Right lobe of liver (tissue), 6 donors: Measurements from ENCODE around the gene ADGRB3. TPM values are rescaled to one million over a fixed set of nuclear protein-coding genes. Genes with fewer than 3 reads are reported as not detected.

ENCODE experiments used
- ATAC-seq, 4 donors: fragments of 200-7000 bp; cut with Tn5 transposase; one replicate each; pipeline ENCODE4 v1.9.1; 2020; ENCODE audit warnings: mild to moderate bottlenecking in 4 of 4, moderate library complexity in 4 of 4
- DNase-seq, 3 donors: peaks; one replicate each; pipeline ENCODE4 v3.0.0-alpha.2; 2020
- H3K27ac ChIP-seq, 3 donors: fragments of 200-600 bp; one replicate each; pipeline ENCODE4 v1.8.0; 2022
- H3K27me3 ChIP-seq, 2 donors: fragments of 200-600 bp; one replicate each; pipeline ENCODE4 v1.8.0; 2022
- H3K36me3 ChIP-seq, 4 donors: fragments of 200-600 bp; sonication (generic) in 1 of 4; one replicate each; pipeline versions ENCODE4 v1.5.1 to v1.8.0; 2017 to 2022; ENCODE audit warnings: control low read depth in 1 of 4
- H3K4me1 ChIP-seq, 4 donors: fragments of 200-600 bp; sonication (generic) in 1 of 4; one replicate each; pipeline versions ENCODE4 v1.5.1 to v1.8.0; 2017 to 2022; ENCODE audit warnings: control low read depth in 1 of 4
- H3K4me3 ChIP-seq, 3 donors: fragments of 200-600 bp; one replicate each; pipeline ENCODE4 v1.8.0; 2022
- H3K9me3 ChIP-seq, 4 donors: fragments of 200-600 bp; sonication (generic) in 1 of 4; one replicate each; pipeline versions ENCODE4 v1.5.1 to v1.8.0; 2017 to 2022; ENCODE audit warnings: control low read depth in 1 of 4
- CTCF ChIP-seq, 4 donors: fragments of 200-600 bp in 3 of 4; fragments of 450-650 bp in 1 of 4; IDR thresholded peaks; one replicate each; pipeline versions ENCODE4 v1.5.1 to v1.8.0; 2016 to 2022; ENCODE audit warnings: antibody characterized with exemption in 4 of 4, mild to moderate bottlenecking in 2 of 4
- POLR2A ChIP-seq: fragments of 450-650 bp; IDR thresholded peaks from one replicate; pipeline ENCODE4 v1.6.1; 2017; ENCODE audit warnings: antibody characterized with exemption, mild to moderate bottlenecking
- WGBS: methylation state at CpG from one replicate; pipeline ENCODE4 v1.1.6; 2018; ENCODE audit warnings: low coverage, low lambda C conversion rate; ENCODE audit not compliant: insufficient coverage; ENCODE audit errors: missing lambda C conversion rate; 5-methylcytosine and 5-hydroxymethylcytosine counted together
- intact Hi-C, 2 donors: fragments of 100-400 bp; cut with DNase I; formaldehyde crosslinking; loops; one replicate each; pipeline versions ENCODE4 v1.11.2 to v1.14.1; 2022
- total RNA-seq, 6 experiments: library from RNA; depleted of rRNA in 2 of 6; stranded (reverse); fragments of >200 nt in 2 of 6; fragmentation: NEBNext Ultra II Directional in 3 of 6; extraction: Animal tissue kit (Norgen Biotek cat#: 25700) in 3 of 6; gene quantifications; one replicate each; pipeline versions ENCODE4 v1.1.0 to v1.2.4, GENCODE V29; 2016 to 2023
- donor health status: DM: no; HTN: yes; CAD: no.
- donor health status: DM: no; HTN: no; CAD: no.
- donor health status: DM: no; HTN: no; CAD: no.
- donor health status: DM: no; HTN: yes; CAD: no.
- donor health status: DM: no; HTN: yes; CAD: no.

The ADGRB3 gene
- total RNA-seq, 6 experiments from 2014 or later: 0.18 to 0.42 (median 0.24) TPM

GRCh38 chr6:69122407-69122773 lies 487.3 kb downstream of the ADGRB3 start:
- Histone ChIP-seq H3K4me3 (no peak overlapping the region), H3K27ac (no peak overlapping the region), H3K9me3 (no peaks in the 10 kb centered on the region), H3K27me3 (no peaks in the 10 kb centered on the region), H3K4me1 (no peaks in the 10 kb centered on the region), H3K36me3 (no peaks in the 10 kb centered on the region)
- DNase-seq (no peak), ATAC-seq (no peak)
- TF ChIP-seq POLR2A (no peak), CTCF (IDR thresholded peaks at IDR 0.05) (no peak)
- intact Hi-C loops: no loop called here

DNA sequence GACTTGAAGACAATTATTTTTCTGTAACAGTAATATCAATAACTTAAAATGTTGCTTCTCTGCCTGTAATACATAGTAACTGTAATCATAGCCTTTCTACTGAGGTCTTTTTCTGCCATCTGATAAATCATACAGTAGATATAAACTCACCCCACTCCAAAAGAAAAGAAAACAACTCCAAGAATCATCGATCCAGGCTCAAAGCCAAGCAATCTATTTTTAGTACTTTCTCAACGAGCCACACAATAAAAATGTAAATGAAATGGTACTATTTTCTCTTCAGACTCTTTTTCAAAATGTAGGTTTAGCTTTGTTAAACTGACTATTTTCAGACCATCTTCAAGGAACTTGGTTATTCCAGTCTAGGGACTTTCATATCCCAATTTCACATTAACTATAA lies 493.3 kb downstream of the ADGRB3 start:
- Histone ChIP-seq H3K36me3 (no peaks in the 10 kb centered on the region), H3K27ac (no peak overlapping the region), H3K9me3 (no peaks in the 10 kb centered on the region), H3K4me1 (no peaks in the 10 kb centered on the region), H3K4me3 (no peak overlapping the region), H3K27me3 (no peaks in the 10 kb centered on the region)
- TF ChIP-seq CTCF (IDR thresholded peaks at IDR 0.05): no peak
- TF ChIP-seq POLR2A: no peak
- DNase-seq (no peak), ATAC-seq (no peak)
- 51% methylated on average over 2 of the region's 2 CpGs for WGBS
- intact Hi-C loops: no loop called here

DNA sequence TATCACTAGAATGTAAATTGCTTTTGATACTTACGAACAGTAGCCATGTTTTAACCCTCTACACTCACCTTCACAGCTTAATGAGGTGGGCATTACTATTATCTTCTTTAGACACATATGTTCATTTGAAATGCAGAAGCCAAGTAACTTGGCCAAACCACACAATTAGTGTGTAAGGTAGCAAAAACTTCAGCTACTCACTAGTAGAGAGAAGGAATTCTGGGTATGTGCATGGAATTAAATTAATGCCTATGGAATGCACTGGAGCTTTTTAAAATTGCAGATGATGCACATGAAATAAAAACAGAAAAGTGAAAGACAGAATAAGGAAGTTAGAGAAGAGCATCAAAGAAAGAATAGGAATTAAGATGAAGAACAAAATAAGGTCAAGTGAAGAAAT lies 494.0 kb downstream of the ADGRB3 start:
- Histone ChIP-seq H3K36me3 (no peaks in the 10 kb centered on the region), H3K9me3 (no peaks in the 10 kb centered on the region), H3K4me1 (no peaks in the 10 kb centered on the region), H3K4me3 (no peak overlapping the region), H3K27me3 (no peaks in the 10 kb centered on the region), H3K27ac (no peak overlapping the region)
- TF ChIP-seq POLR2A: no peak
- TF ChIP-seq CTCF (IDR thresholded peaks at IDR 0.05): no peak
- intact Hi-C loops: no loop called here
- DNase-seq (no peak), ATAC-seq (no peak)
- WGBS: 24% methylated on average over 1 of the region's 1 CpG

- no peak for ATAC-seq
- H3K27me3 ChIP-seq: no peaks in the 10 kb centered on the region
- no peaks in the 10 kb centered on the region for H3K36me3 ChIP-seq
- DNase-seq: no peak
- H3K4me3 ChIP-seq: no peak overlapping the region
- TF ChIP-seq POLR2A (no peak), CTCF (IDR thresholded peaks at IDR 0.05) (no peak)
- no peak overlapping the region for H3K27ac ChIP-seq
- intact Hi-C loops: no loop called here
- H3K4me1 ChIP-seq: no peaks in the 10 kb centered on the region
- H3K9me3 ChIP-seq: no peaks in the 10 kb centered on the region
- WGBS: 38% methylated on average over 1 of the region's 1 CpG
Measured at GRCh38 chr6:69135927-69136326, 500.8 kb downstream of the ADGRB3 start.

DNA sequence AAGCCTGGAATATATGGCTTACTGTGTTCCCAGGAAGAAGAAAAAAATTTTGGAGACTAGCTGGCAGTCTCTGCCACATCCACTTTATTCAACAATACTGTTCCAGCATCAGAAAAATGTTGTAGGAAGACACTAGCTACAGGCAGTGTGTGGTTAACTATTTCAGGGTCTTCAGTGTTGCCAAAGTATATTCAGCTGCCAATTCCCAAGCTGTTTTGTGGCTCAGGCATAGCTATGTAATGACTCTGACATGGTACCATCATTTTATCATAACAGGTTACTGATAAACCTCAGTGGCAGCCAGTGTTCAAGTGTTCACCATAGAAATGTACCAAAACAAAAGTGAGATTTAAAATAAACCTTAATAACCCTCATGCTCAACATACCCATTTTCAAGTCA lies 503.1 kb downstream of the ADGRB3 start:
- Histone ChIP-seq H3K36me3 (no peaks in the 10 kb centered on the region), H3K4me3 (no peak overlapping the region), H3K27me3 (no peaks in the 10 kb centered on the region), H3K9me3 (no peaks in the 10 kb centered on the region), H3K27ac (no peak overlapping the region), H3K4me1 (no peaks in the 10 kb centered on the region)
- no peak for ATAC-seq
- TF ChIP-seq CTCF (IDR thresholded peaks at IDR 0.05) (no peak), POLR2A (no peak)
- intact Hi-C loops: no loop called here
- no peak for DNase-seq
